HUES48 (cell line): ENCODE results near the gene FAM13A.
"Not testable (repeated sequence)": the region's sequence is repeated elsewhere in the genome, so short reads cannot be mapped to it uniquely, and the experiment has no call there.

ENCODE experiments used
- H3K27ac ChIP-seq: one replicate; pipeline ENCODE4 v1.7.0; 2013; ENCODE audit warnings: low read depth, low read length, inconsistent platforms
- H3K27me3 ChIP-seq: 2 replicates; pipeline ENCODE4 v1.6.1; 2013; ENCODE audit warnings: mild to moderate bottlenecking, low read length; ENCODE audit not compliant: control insufficient read depth, insufficient read depth
- H3K36me3 ChIP-seq: 2 replicates; pipeline ENCODE4 v1.6.1; 2013; ENCODE audit warnings: low read length; ENCODE audit not compliant: control insufficient read depth, insufficient read depth
- H3K4me1 ChIP-seq: 2 replicates; pipeline ENCODE4 v1.6.1; 2013; ENCODE audit warnings: mild to moderate bottlenecking, low read length; ENCODE audit not compliant: control insufficient read depth, insufficient read depth
- H3K4me3 ChIP-seq: 2 replicates; pipeline ENCODE4 v1.5.1; 2013; ENCODE audit warnings: mild to moderate bottlenecking, low read depth, low read length
- H3K9ac ChIP-seq: 2 replicates; pipeline ENCODE4 v1.6.1; 2013; ENCODE audit warnings: mild to moderate bottlenecking, low read depth, low read length, moderate library complexity
- H3K9me3 ChIP-seq: 2 replicates; pipeline ENCODE4 v1.6.1; 2013; ENCODE audit warnings: low read length; ENCODE audit not compliant: control insufficient read depth, insufficient read depth

The FAM13A gene

DNA sequence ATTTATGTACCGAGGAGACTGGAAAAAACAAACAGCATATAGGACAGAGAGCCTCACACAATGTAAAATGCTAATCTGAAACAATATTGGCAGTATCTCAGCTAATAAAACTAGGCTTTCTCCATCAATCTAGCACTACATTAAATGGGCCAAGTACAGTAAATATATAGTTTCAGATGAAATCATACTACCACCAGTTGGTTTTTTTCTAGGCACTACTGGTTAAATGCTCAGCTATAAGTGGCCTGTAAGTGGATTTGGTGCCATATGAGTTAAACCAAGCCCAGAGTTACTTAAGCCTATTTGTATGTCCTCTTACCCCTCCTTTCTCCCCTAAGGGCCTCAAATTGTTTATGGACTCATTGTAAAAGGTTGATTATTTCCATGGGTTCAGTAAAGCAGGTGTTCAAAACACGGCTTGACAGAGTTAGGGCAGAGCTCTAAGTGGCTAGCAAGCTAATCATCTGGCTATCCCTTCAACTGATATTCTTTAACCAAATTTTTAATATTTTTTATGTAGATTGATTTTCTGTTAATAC is 57.5 kb downstream of the FAM13A start:
- Histone ChIP-seq H3K4me3 (no peak overlapping the region), H3K27me3 (no peaks in the 10 kb centered on the region), H3K4me1 (peaks cover 5% of the 10 kb centered on the region; the same call in 1 of the 2 replicates), H3K9ac (no peak overlapping the region), H3K36me3 (peaks cover 4% of the 10 kb centered on the region; the same call in 1 of the 2 replicates), H3K9me3 (no peaks in the 10 kb centered on the region), H3K27ac (no peak overlapping the region)

DNA sequence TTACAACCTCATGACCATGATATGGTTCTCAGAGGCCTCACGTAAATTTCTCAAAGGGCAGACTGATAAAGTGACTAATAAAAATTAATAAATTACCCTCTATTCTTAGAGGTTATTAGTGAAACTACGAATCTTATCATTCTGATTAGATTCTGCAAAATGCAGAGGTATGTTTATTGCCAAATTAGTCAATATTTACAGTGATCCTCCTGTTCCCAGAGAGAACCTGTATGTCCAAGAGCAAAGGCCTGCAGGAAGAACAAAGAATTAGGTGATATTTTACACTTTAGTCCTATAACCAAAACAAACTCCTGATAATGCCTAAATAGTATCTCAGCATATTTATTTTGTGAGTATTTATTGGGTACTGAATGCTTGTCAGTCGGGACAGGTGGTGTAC is 58.1 kb downstream of the FAM13A start:
- H3K9ac ChIP-seq: no peak overlapping the region
- peaks cover 5% of the 10 kb centered on the region; the same call in 1 of the 2 replicates for H3K4me1 ChIP-seq
- H3K27ac ChIP-seq: no peak overlapping the region
- H3K27me3 ChIP-seq: no peaks in the 10 kb centered on the region
- no peaks in the 10 kb centered on the region for H3K9me3 ChIP-seq
- H3K36me3 ChIP-seq: peaks cover 4% of the 10 kb centered on the region; the same call in 1 of the 2 replicates
- H3K4me3 ChIP-seq: no peak overlapping the region

DNA sequence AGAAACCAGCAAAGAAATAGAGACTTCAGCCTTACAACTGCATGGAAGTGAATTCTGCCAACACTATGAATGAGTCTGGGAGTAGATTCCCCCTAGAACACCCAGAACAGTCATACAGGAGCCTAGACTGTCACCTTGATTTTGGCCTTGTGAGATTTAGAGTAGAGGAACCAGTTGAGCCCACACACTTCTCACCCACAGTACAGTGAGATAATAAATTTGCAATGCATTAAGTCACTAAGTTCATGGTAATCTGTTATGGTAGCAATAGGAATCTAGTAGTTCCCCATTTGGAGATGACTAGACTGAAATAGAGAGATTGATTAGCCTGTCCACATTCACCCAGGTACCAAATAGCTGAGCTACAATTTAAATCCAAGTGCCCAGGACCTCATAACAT is 59.0 kb downstream of the FAM13A start:
- no peak overlapping the region for H3K4me3 ChIP-seq
- H3K36me3 ChIP-seq: peaks cover 4% of the 10 kb centered on the region; the same call in 1 of the 2 replicates
- no peak overlapping the region for H3K27ac ChIP-seq
- peaks cover 5% of the 10 kb centered on the region; the same call in 1 of the 2 replicates for H3K4me1 ChIP-seq
- no peaks in the 10 kb centered on the region for H3K9me3 ChIP-seq
- H3K27me3 ChIP-seq: no peaks in the 10 kb centered on the region
- no peak overlapping the region for H3K9ac ChIP-seq

DNA sequence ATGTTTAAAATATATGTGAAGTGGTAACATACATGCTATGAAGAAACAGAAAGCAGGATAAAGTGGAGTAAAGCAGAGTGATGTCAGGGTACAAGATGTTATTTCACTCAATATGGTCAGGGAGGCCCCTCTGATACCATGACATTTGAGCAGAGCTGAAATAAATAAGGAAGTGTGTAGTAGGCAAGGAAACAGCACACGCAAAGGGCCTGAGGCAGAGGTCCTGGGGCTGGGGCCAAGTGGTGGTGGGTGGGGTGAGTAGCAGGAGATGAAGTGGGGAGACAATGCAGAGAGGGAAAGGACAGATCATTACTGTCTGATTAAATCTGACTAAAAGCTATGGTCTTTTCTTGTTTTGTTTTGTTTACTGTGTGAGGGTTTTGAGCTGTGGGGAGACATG is 61.1 kb downstream of the FAM13A start:
- H3K9ac ChIP-seq: no peak overlapping the region
- no peak overlapping the region for H3K4me3 ChIP-seq
- H3K27ac ChIP-seq: no peak overlapping the region
- no peaks in the 10 kb centered on the region for H3K9me3 ChIP-seq
- H3K36me3 ChIP-seq: peaks cover 5% of the 10 kb centered on the region; the same call in 1 of the 2 replicates
- no peaks in the 10 kb centered on the region for H3K27me3 ChIP-seq
- H3K4me1 ChIP-seq: no peaks in the 10 kb centered on the region

DNA sequence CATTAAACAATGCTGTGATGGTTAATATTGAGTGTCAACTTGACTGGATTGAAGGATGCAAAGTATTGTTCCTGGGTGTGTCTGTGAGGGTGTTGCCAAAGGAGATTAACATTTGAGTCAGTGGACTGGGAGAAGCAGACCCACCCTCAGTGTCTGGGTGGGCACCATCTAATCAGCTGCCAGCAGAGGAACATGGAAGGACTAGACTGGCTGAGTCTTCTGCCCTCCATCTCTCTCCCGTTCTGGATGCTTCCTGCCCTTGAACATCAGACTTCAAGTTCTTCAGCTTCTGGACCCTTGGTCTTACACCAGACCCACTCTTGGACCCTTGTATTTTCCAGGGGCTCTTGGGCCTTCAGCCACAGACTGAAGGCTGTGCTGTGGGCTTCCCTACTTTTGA is 61.7 kb downstream of the FAM13A start:
- not testable (repeated sequence) for H3K4me3 ChIP-seq, H3K9ac ChIP-seq, H3K36me3 ChIP-seq, H3K4me1 ChIP-seq, H3K27me3 ChIP-seq, H3K9me3 ChIP-seq, H3K27ac ChIP-seq

DNA sequence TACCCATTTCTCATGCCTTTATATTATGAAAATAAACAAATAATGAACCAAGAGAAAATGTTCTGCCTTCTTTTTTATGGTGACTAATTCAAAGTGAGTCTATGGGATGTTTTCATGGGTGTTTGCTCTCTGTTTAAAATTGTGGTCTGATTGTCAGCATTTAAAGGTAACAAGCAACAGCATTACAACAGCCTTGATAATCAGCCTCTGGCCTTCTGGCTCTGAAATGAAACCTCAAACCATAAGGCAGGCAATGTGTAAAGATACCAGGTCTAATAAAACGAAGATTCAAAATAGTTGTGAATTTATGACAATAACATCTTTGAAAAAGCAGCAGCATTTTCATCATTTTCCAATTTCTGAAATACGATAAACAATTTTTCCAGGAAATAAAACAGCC is 63.7 kb downstream of the FAM13A start:
- H3K4me3 ChIP-seq: no peak overlapping the region
- H3K4me1 ChIP-seq: no peaks in the 10 kb centered on the region
- peaks cover 13% of the 10 kb centered on the region for H3K36me3 ChIP-seq
- H3K9me3 ChIP-seq: no peaks in the 10 kb centered on the region
- no peak overlapping the region for H3K9ac ChIP-seq
- H3K27me3 ChIP-seq: no peaks in the 10 kb centered on the region
- H3K27ac ChIP-seq: no peak overlapping the region

DNA sequence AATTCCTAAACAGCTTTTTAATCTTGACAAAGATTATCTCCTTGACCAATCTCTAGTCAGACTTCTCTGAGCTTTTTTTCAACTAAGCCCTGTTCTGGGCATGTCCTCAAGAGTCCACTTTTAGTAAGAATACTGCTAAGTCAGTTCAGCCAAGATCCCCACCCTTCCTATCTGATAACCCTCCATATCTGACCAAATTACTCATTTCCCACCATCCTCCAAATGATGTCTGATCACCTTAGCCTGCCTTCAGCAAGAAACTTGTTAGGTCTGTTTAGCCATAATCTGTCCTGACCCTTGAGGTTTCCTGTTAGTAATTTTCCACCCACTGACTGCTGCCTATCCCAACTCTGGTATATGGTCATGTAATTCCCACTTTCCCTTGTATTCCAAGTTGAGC is 65.2 kb downstream of the FAM13A start:
- Histone ChIP-seq H3K4me1 (no peaks in the 10 kb centered on the region), H3K9ac (no peak overlapping the region), H3K4me3 (no peak overlapping the region), H3K36me3 (peaks cover 13% of the 10 kb centered on the region), H3K9me3 (no peaks in the 10 kb centered on the region), H3K27ac (no peak overlapping the region), H3K27me3 (no peaks in the 10 kb centered on the region)

DNA sequence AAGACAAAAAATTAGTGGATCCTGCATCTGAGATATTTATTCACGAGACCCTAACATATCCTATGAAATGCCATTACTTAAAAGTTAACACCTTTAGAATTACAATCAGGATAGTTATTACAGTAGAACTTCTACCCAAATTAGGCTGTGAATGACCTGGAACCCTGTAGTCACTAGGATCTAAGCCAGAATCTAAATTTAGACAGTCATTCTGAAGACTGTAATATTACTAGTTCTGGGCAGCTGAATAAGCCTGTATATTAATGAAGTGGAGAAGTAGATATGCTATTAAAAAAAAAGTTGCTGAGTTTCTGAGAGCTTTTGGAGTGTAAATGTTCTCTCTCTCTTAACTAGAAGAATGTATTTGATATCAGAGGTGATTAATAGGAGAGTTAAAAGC is 67.0 kb downstream of the FAM13A start:
- Histone ChIP-seq H3K36me3 (peaks cover 13% of the 10 kb centered on the region), H3K4me1 (no peaks in the 10 kb centered on the region), H3K4me3 (no peak overlapping the region), H3K9ac (no peak overlapping the region), H3K9me3 (no peaks in the 10 kb centered on the region), H3K27ac (no peak overlapping the region), H3K27me3 (no peaks in the 10 kb centered on the region)

DNA sequence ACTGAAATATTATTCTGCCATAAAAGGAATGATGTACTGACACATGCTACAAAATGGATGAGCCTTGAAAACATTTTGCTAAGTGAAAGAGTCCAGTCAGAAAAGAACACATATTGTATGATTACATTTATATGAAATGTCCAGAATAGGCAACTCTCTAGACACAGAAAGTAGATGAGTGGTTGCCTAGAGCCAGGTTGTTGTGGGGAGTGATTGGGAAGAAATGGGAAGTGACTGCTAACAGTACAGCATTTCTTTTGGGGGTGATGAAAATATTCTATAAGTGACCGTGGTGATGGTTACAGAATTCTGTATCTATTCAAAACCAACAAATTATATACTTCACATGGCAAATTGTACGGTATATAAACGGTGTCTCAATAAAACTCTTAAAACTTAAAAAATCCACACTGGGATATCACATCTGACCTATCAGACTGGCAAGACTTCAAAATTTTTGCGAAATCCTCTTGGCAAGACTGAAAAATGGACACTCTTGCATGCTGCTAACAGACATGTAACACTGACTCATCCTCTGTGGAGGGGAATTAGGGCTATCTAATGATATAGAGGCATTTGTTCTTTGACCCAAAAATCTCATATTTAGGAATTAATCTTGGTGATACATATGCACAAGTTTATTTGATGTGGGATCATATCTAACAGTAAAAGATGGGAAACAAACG is 71.8 kb downstream of the FAM13A start:
- Histone ChIP-seq H3K27me3 (no peaks in the 10 kb centered on the region), H3K9ac (no peak overlapping the region), H3K36me3 (peaks cover 10% of the 10 kb centered on the region; the same call in 1 of the 2 replicates), H3K9me3 (no peaks in the 10 kb centered on the region), H3K4me1 (no peaks in the 10 kb centered on the region), H3K4me3 (no peak overlapping the region), H3K27ac (no peak overlapping the region)

DNA sequence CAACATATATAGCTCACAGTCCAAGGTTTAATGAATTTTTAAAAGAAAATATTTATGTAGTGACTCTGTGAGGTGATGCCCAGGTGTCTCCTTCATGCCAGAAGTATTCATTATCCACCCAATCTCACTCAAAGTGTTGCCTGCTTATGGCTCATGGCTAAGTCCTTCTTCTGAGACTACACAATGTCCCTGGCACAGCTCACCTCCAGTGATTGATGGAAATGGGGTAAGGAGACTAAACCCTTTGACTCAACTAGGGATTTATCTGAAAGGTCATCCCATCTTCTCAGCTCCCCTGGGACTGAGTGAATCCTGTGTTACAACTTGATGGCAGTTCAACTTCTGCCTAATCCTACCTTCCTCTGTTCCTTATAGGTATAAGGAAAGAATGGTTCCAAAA is 74.2 kb downstream of the FAM13A start:
- no peak overlapping the region for H3K4me3 ChIP-seq
- H3K9ac ChIP-seq: no peak overlapping the region
- no peaks in the 10 kb centered on the region for H3K9me3 ChIP-seq
- H3K4me1 ChIP-seq: no peaks in the 10 kb centered on the region
- H3K27ac ChIP-seq: no peak overlapping the region
- no peaks in the 10 kb centered on the region for H3K27me3 ChIP-seq
- H3K36me3 ChIP-seq: no peaks in the 10 kb centered on the region

DNA sequence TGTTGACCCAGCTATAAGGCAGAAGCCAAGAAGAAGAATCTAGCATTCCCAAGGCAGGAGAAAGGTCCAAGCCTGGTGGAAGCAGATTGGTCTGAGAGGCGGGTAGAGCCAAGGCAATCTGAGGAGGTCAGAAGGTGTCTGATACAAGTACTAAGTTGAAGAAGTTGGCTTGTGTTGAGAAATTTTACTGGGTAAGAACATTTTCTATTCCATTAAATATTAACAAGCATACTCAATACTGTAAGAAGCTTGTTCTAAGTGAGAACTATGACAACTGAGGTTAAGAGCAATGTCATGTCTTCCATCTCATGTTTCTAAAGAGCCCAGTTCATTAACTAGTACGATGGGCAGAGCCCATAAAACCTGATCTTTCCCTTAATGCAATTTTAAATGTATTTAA is 75.0 kb downstream of the FAM13A start:
- H3K4me1 ChIP-seq: no peaks in the 10 kb centered on the region
- H3K36me3 ChIP-seq: no peaks in the 10 kb centered on the region
- no peaks in the 10 kb centered on the region for H3K9me3 ChIP-seq
- no peak overlapping the region for H3K27ac ChIP-seq
- H3K4me3 ChIP-seq: no peak overlapping the region
- no peaks in the 10 kb centered on the region for H3K27me3 ChIP-seq
- no peak overlapping the region for H3K9ac ChIP-seq
